Esophagus squamous epithelium (tissue), 4 donors: ENCODE measurements around the gene PDLIM7.

Source experiments
- POLR2A ChIP-seq, 4 donors: fragments of 450-650 bp; IDR thresholded peaks; one replicate each; pipeline ENCODE4 v1.6.1; 2017; ENCODE audit warnings: antibody characterized with exemption in 4 of 4, mild to moderate bottlenecking in 4 of 4, moderate library complexity in 3 of 4
- TF ChIP-seq, protein P1 (sequence below), 6 experiments: fragments of 450-650 bp in 4 of 6; fragments of 200-600 bp in 2 of 6; sonication (generic) in 2 of 6; IDR thresholded peaks; one replicate each; pipeline ENCODE4 v1.5.1; 2016 to 2019; ENCODE audit warnings: antibody characterized with exemption in 6 of 6, mild to moderate bottlenecking in 4 of 6, moderate library complexity in 4 of 6

DNA sequence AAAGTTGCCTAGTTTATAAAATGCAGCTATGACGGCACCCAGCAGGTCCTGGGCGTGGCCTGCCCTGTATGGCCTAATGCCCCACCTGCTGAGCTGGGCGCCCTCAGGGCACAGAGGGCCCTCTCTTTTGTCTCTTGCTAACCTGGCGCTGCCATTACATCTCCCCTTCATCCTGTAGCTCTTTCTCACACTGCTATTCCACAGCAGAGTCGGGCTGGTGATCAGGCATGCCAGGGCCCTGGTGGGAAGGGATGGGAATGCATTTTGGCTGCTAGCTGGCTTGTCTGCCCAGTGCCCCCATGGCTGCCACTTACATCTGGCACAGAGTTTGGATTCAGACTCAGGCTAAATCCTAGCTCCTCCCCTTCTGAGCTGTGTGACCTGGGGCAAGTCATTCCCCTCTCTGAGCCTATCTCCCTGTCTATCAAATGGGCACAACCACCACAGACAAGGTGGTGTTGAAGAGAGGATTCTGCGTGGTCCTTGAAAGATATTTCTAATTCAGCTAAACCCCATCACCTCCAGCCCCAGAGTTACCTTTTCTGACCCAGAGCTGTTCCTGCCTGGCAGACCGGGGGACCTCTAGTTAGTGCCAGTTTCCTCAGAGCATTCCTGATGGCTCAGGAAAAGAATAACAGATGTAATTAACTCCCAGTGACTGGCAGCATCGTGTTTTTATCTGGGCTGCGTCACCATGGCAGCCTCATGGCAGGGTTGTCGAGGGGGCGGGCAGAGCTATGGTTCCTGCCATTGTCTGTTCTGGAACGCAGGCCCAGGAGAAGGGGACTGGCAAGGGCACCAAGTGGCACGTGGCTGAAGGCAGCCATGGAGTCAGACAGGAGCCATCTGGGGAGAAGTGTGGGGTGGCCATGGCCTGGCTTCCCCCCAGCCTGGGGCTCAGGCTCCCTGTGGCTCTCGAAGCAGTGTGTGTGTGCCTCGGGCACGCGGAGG, 44.4 kb downstream of the PDLIM7 start:
- TF ChIP-seq, protein P1, sequence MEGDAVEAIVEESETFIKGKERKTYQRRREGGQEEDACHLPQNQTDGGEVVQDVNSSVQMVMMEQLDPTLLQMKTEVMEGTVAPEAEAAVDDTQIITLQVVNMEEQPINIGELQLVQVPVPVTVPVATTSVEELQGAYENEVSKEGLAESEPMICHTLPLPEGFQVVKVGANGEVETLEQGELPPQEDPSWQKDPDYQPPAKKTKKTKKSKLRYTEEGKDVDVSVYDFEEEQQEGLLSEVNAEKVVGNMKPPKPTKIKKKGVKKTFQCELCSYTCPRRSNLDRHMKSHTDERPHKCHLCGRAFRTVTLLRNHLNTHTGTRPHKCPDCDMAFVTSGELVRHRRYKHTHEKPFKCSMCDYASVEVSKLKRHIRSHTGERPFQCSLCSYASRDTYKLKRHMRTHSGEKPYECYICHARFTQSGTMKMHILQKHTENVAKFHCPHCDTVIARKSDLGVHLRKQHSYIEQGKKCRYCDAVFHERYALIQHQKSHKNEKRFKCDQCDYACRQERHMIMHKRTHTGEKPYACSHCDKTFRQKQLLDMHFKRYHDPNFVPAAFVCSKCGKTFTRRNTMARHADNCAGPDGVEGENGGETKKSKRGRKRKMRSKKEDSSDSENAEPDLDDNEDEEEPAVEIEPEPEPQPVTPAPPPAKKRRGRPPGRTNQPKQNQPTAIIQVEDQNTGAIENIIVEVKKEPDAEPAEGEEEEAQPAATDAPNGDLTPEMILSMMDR (IDR thresholded peaks at IDR 0.05) = peak in 2 of 6 experiments; percentile 7 to 34
- TF ChIP-seq POLR2A (IDR thresholded peaks at IDR 0.05) = no peak
